GM19238 (cell line): Measurements from ENCODE around the gene SMG9.

ENCODE experiments used
- DNase-seq: peaks from one replicate; pipeline ENCODE4 v3.0.0; 2011; ENCODE audit warnings: low spot score; ENCODE audit not compliant: insufficient read length

Gene SMG9

GRCh38 chr19:43723588-43723987 lies 31.2 kb downstream of the SMG9 start:
- DNase-seq, result no peak

- no peak for DNase-seq
These were observed 33.2 kb downstream of the SMG9 start for GRCh38 chr19:43721469-43722048.

GRCh38 chr19:43720936-43721335 lies 33.8 kb downstream of the SMG9 start:
- no peak for DNase-seq

- no peak for DNase-seq
These were observed 34.8 kb downstream of the SMG9 start for GRCh38 chr19:43719918-43720317.

GRCh38 chr19:43719378-43719868 lies 35.3 kb downstream of the SMG9 start:
- DNase-seq, result no peak

GRCh38 chr19:43718627-43719377 lies 36.0 kb downstream of the SMG9 start:
- DNase-seq, result no peak

- no peak for DNase-seq
These were observed 39.0 kb downstream of the SMG9 start, which contains the start of gene IRGC for GRCh38 chr19:43715776-43716175. Gene IRGC, plus strand, starts transcription at chr19:43716076. Its CDS starts 2,483 bp downstream, at chr19:43718559.

- DNase-seq, result no peak
These were observed 41.6 kb downstream of the SMG9 start for GRCh38 chr19:43713208-43713607.

- no peak for DNase-seq
These were observed 42.9 kb downstream of the SMG9 start for GRCh38 chr19:43711751-43712355.

GRCh38 chr19:43708716-43709115 lies 46.0 kb downstream of the SMG9 start:
- DNase-seq, result no peak

- no peak for DNase-seq
These were observed 47.5 kb downstream of the SMG9 start for GRCh38 chr19:43707158-43707712.

- no peak for DNase-seq
These were observed 49.0 kb downstream of the SMG9 start for GRCh38 chr19:43705729-43706128.

- no peak for DNase-seq
These were observed 50.6 kb downstream of the SMG9 start for GRCh38 chr19:43704002-43704705.

- no peak for DNase-seq
These were observed 54.3 kb downstream of the SMG9 start for GRCh38 chr19:43700395-43701000.

- DNase-seq, result no peak
These were observed 55.0 kb downstream of the SMG9 start for GRCh38 chr19:43699506-43700394.

- no peak for DNase-seq
These were observed 57.5 kb downstream of the SMG9 start for GRCh38 chr19:43697295-43697694.

GRCh38 chr19:43695985-43696704 lies 58.6 kb downstream of the SMG9 start:
- no peak for DNase-seq

GRCh38 chr19:43694553-43694952 lies 60.2 kb downstream of the SMG9 start:
- DNase-seq, result no peak

GRCh38 chr19:43692877-43693276 lies 61.9 kb downstream of the SMG9 start:
- no peak for DNase-seq
